ENCODE results near the gene FOXJ1. TPM values are rescaled to one million over a fixed set of nuclear protein-coding genes. Genes with fewer than 3 reads are reported as not detected.

Gene FOXJ1
- total RNA-seq, 1 experiment from 2014 or later = 0.28 TPM

DNA sequence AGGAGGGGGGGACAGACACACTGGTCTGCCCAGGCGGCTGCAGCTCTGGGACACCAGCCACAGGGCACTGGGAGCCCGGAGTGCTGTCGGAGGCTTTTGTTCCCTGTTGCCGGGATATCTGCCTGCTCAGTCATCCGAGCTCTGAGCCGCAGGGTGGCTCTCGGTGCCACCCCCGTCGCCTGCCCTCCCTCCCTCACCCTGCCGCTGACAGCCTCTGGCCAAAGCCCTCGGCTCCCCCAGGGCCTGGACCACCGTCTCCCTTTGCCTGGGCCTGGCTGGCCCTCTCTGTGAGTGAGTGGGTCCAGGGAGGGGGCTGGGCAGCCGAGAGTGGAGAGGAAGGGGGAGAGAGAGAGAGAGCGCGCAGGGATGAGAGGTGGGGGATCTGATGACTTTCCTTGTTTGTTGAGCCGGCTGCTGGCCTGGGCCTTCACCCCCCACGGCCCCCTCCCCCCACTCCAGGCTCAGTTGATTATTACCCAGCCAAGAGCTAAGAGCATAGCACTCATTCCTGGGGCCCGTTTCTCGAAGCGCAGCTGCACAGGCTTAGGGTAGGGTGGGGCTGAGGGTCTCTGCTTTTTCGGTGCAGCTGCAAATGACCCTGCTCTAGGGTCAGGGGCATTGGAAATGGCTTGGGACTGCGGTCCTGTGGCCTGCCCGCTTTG is 2.7 kb downstream of the FOXJ1 start:
- H3K27ac ChIP-seq (ENCODE audit: low read length) = no peak overlapping the region
- TF ChIP-seq, protein P1, sequence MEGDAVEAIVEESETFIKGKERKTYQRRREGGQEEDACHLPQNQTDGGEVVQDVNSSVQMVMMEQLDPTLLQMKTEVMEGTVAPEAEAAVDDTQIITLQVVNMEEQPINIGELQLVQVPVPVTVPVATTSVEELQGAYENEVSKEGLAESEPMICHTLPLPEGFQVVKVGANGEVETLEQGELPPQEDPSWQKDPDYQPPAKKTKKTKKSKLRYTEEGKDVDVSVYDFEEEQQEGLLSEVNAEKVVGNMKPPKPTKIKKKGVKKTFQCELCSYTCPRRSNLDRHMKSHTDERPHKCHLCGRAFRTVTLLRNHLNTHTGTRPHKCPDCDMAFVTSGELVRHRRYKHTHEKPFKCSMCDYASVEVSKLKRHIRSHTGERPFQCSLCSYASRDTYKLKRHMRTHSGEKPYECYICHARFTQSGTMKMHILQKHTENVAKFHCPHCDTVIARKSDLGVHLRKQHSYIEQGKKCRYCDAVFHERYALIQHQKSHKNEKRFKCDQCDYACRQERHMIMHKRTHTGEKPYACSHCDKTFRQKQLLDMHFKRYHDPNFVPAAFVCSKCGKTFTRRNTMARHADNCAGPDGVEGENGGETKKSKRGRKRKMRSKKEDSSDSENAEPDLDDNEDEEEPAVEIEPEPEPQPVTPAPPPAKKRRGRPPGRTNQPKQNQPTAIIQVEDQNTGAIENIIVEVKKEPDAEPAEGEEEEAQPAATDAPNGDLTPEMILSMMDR (IDR thresholded peaks at IDR 0.05) = no peak
- peak; percentile 75; the same call in 1 of the 2 replicates for TF ChIP-seq TCF7L2 (IDR thresholded peaks at IDR 0.05; ENCODE audit: low read depth, low read length)
- TF ChIP-seq SIN3A (IDR thresholded peaks at IDR 0.05; ENCODE audit: borderline replicate concordance, insufficient read depth, low read depth, low read length) = no peak
- TF ChIP-seq, protein P2, sequence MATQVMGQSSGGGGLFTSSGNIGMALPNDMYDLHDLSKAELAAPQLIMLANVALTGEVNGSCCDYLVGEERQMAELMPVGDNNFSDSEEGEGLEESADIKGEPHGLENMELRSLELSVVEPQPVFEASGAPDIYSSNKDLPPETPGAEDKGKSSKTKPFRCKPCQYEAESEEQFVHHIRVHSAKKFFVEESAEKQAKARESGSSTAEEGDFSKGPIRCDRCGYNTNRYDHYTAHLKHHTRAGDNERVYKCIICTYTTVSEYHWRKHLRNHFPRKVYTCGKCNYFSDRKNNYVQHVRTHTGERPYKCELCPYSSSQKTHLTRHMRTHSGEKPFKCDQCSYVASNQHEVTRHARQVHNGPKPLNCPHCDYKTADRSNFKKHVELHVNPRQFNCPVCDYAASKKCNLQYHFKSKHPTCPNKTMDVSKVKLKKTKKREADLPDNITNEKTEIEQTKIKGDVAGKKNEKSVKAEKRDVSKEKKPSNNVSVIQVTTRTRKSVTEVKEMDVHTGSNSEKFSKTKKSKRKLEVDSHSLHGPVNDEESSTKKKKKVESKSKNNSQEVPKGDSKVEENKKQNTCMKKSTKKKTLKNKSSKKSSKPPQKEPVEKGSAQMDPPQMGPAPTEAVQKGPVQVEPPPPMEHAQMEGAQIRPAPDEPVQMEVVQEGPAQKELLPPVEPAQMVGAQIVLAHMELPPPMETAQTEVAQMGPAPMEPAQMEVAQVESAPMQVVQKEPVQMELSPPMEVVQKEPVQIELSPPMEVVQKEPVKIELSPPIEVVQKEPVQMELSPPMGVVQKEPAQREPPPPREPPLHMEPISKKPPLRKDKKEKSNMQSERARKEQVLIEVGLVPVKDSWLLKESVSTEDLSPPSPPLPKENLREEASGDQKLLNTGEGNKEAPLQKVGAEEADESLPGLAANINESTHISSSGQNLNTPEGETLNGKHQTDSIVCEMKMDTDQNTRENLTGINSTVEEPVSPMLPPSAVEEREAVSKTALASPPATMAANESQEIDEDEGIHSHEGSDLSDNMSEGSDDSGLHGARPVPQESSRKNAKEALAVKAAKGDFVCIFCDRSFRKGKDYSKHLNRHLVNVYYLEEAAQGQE (IDR thresholded peaks at IDR 0.05; ENCODE audit: insufficient read depth in 1 of 2, low read depth in 2 of 2, low read length in 1 of 2) = no peak
- TF ChIP-seq POLR2AphosphoS5 (IDR thresholded peaks at IDR 0.05; ENCODE audit: low read depth, low read length) = no peak
- no TSS peak for BruUV-seq (replicated peaks)
- peaks cover 21% of the 10 kb centered on the region for H3K4me1 ChIP-seq (ENCODE audit: control insufficient read depth, insufficient read depth, low read length)
- ATAC-seq = peak; percentile 59
- in situ Hi-C loops (cut with HindIII; ENCODE audit: low pct_unique_long_range_greater_than_20kb, low sequenced_read_pairs) = no loop called here
- DNase-seq (ENCODE audit: low read depth, low spot score) = no peak
- no peaks in the 10 kb centered on the region for H3K9me3 ChIP-seq (ENCODE audit: control insufficient read depth, insufficient read depth, low read depth, low read length)
- no peaks in the 10 kb centered on the region for H3K36me3 ChIP-seq (ENCODE audit: control insufficient read depth, insufficient read depth, low read length)
- H3K27me3 ChIP-seq (ENCODE audit: control insufficient read depth, insufficient read depth, low read length) = no peaks in the 10 kb centered on the region
- CTCF ChIA-PET = interaction anchor here (0.6 to 0.7 kb wide), 3 partner anchors 42 to 259 kb away, joined by 3 to 9 read pairs (median 3); no protein-coding TSS in a partner anchor
- H3K4me3 ChIP-seq (ENCODE audit: low read depth in 2 of 2, low read length in 2 of 2) = no peak overlapping the region
- POLR2A ChIA-PET = interaction anchor here (0.6 kb wide), 2 partner anchors 15 to 29 kb away, joined by 3 to 5 read pairs; no protein-coding TSS in a partner anchor
- intact Hi-C loops (cut with micrococcal nuclease; ENCODE audit: unreplicated experiment) = no loop called here

DNA sequence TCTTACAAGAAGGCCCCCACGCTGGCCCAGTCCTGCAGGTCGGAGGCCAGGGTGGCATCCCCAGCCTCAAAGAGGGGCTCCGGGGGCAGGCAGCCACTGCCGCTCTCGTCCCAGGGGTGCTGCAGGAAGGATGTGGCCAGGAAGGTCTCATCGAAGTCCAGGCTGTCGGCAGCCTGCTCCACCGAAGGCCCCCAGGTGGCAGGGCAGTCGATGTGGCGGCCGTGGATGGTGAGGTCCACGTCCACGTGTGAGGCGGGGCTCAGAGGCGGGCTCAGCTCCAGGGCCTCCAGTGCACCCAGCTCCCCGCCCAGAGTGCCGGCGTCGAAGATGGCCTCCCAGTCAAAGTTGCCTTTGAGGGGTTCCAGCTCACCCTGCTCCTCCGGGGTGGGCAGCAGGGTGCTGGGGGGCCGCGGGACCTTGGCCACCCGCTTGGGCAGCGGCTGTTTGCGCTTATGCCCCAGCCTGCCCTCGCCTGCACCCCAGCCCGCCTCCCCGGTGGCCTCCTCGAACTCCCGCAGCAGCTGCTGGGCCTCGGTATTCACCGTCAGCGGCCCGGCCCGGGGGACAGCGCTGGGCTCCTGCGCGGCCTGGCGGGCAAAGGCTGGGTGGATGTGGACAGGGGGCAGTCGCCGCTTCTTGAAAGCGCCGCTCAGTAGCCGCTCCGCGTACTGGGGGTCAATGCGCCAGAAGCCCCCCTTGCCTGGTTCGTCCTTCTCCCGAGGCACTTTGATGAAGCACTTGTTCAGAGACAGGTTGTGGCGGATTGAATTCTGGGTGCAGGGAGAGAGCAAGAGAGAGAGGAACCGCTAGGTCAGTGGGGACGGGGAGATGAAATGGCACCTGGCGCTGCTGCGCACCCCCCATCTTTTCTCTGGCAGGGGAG is 3.5 kb downstream of the FOXJ1 start:
- no peaks in the 10 kb centered on the region for H3K27me3 ChIP-seq (ENCODE audit: control insufficient read depth, insufficient read depth, low read length)
- TF ChIP-seq TCF7L2 (IDR thresholded peaks at IDR 0.05; ENCODE audit: low read depth, low read length) (no peak), SIN3A (IDR thresholded peaks at IDR 0.05; ENCODE audit: borderline replicate concordance, insufficient read depth, low read depth, low read length) (no peak), POLR2AphosphoS5 (IDR thresholded peaks at IDR 0.05; ENCODE audit: low read depth, low read length) (no peak)
- TF ChIP-seq, protein P1 (IDR thresholded peaks at IDR 0.05) = no peak
- TF ChIP-seq, protein P2 (IDR thresholded peaks at IDR 0.05; ENCODE audit: insufficient read depth in 1 of 2, low read depth in 2 of 2, low read length in 1 of 2) = no peak
- ChIA-PET POLR2A (interaction anchor here (0.6 kb wide), 1 partner anchor 14 kb away, joined by 3 read pairs; no protein-coding TSS in a partner anchor), CTCF (no interaction called here)
- ATAC-seq = no peak
- in situ Hi-C loops (cut with HindIII; ENCODE audit: low pct_unique_long_range_greater_than_20kb, low sequenced_read_pairs) = no loop called here
- H3K9me3 ChIP-seq (ENCODE audit: control insufficient read depth, insufficient read depth, low read depth, low read length) = no peaks in the 10 kb centered on the region
- no peak overlapping the region for H3K4me3 ChIP-seq (ENCODE audit: low read depth in 2 of 2, low read length in 2 of 2)
- H3K4me1 ChIP-seq (ENCODE audit: control insufficient read depth, insufficient read depth, low read length) = peaks cover 21% of the 10 kb centered on the region
- H3K27ac ChIP-seq (ENCODE audit: low read length) = no peak overlapping the region
- intact Hi-C loops (cut with micrococcal nuclease; ENCODE audit: unreplicated experiment) = no loop called here
- BruUV-seq (replicated peaks) = no TSS peak
- no peaks in the 10 kb centered on the region for H3K36me3 ChIP-seq (ENCODE audit: control insufficient read depth, insufficient read depth, low read length)
- DNase-seq (ENCODE audit: low read depth, low spot score) = no peak

Measured in Panc1 (cell line).